Caco-2 (cell line): ENCODE measurements around the gene COL9A3. TPM values are rescaled to one million over a fixed set of nuclear protein-coding genes. Genes with fewer than 3 reads are reported as not detected.

ENCODE experiments used
- BruUV-seq: library from RNA; stranded (reverse); fragments of 400-500 nt; replicated peaks from 2 replicates; lab custom pipeline; 2021; lab: Mats Ljungman, UMichigan
- CTCF ChIA-PET: fragments of 300-600 bp; sonication (Branson Sonifier 250); formaldehyde crosslinking; loops from one replicate; lab custom pipeline; 2022; ENCODE audit warnings: antibody characterized with exemption; lab: Charles Lee
- POLR2A ChIA-PET: fragments of 300-600 bp; sonication (Branson Sonifier 250); formaldehyde crosslinking; loops from one replicate; lab custom pipeline; 2022; ENCODE audit warnings: antibody characterized with exemption; lab: Charles Lee
- DNase-seq, 2 experiments: peaks; one replicate each; pipeline versions ENCODE4 v3.0.0 to v3.0.0-alpha.2; 2020 to 2022
- H3K27me3 ChIP-seq: replicated peaks from 2 replicates; pipeline ENCODE4 v1.6.0; 2011; ENCODE audit warnings: low read length; ENCODE audit not compliant: control insufficient read depth, insufficient read depth
- H3K36me3 ChIP-seq: 2 replicates; pipeline ENCODE4 v1.5.1; 2011; ENCODE audit warnings: low read length; ENCODE audit not compliant: control insufficient read depth, insufficient read depth
- H3K4me1 ChIP-seq: fragments of 250-450 bp; sonication (Bioruptor Pico); 2 replicates; pipeline ENCODE4 v1.5.1; 2020; ENCODE audit warnings: mild to moderate bottlenecking
- H3K4me3 ChIP-seq: 2 replicates; pipeline ENCODE4 v1.5.1; 2011; ENCODE audit warnings: low read depth, mild to moderate bottlenecking, control low read depth, low read length
- H3K9me3 ChIP-seq: fragments of 250-450 bp; sonication (Bioruptor Pico); 2 replicates; pipeline ENCODE4 v1.5.1; 2020; ENCODE audit warnings: mild to moderate bottlenecking, moderate library complexity
- H3K27ac Mint-ChIP-seq: one replicate; pipeline ENCODE4 v1.8.0; 2022; ENCODE audit warnings: mixed read lengths; ENCODE audit not compliant: unreplicated experiment
- H3K27me3 Mint-ChIP-seq: one replicate; pipeline ENCODE4 v1.8.0; 2022; ENCODE audit warnings: mixed read lengths; ENCODE audit not compliant: insufficient read depth, unreplicated experiment
- H3K36me3 Mint-ChIP-seq: one replicate; pipeline ENCODE4 v1.8.0; 2022; ENCODE audit warnings: mild to moderate bottlenecking, mixed read lengths; ENCODE audit not compliant: insufficient read depth, unreplicated experiment
- H3K4me1 Mint-ChIP-seq: one replicate; pipeline ENCODE4 v1.8.0; 2022; ENCODE audit warnings: low read depth, mixed read lengths; ENCODE audit not compliant: unreplicated experiment
- H3K4me3 Mint-ChIP-seq: one replicate; pipeline ENCODE4 v1.8.0; 2022; ENCODE audit warnings: mild to moderate bottlenecking, moderate library complexity, mixed read lengths; ENCODE audit not compliant: unreplicated experiment
- H3K9me3 Mint-ChIP-seq: one replicate; pipeline ENCODE4 v1.8.0; 2022; ENCODE audit warnings: mixed read lengths; ENCODE audit not compliant: unreplicated experiment
- intact Hi-C: fragments of 100-400 bp; cut with micrococcal nuclease; formaldehyde crosslinking; loops from one replicate; pipeline ENCODE4 v1.10.0; 2022; ENCODE audit not compliant: unreplicated experiment
- total RNA-seq: library from RNA; stranded (reverse); gene quantifications from 2 replicates; pipeline ENCODE4 v1.2.3, GENCODE V29; 2022
- TF ChIP-seq, protein P1 (sequence below), 2 experiments: fragments of 200-600 bp in 1 of 2; IDR thresholded peaks; 1 replicate in 1 of 2; 2 replicates in 1 of 2; pipeline versions ENCODE4 v1.5.1 to v1.8.0; 2011 to 2022; ENCODE audit warnings: antibody characterized with exemption in 1 of 2, control low read depth in 1 of 2, inconsistent platforms in 1 of 2, low read depth in 1 of 2, low read length in 1 of 2, mild to moderate bottlenecking in 1 of 2, moderate library complexity in 1 of 2; ENCODE audit not compliant: insufficient read depth in 1 of 2, severe bottlenecking in 1 of 2, unreplicated experiment in 1 of 2

The COL9A3 gene
- total RNA-seq, 1 experiment from 2014 or later, result 6.4 TPM

DNA sequence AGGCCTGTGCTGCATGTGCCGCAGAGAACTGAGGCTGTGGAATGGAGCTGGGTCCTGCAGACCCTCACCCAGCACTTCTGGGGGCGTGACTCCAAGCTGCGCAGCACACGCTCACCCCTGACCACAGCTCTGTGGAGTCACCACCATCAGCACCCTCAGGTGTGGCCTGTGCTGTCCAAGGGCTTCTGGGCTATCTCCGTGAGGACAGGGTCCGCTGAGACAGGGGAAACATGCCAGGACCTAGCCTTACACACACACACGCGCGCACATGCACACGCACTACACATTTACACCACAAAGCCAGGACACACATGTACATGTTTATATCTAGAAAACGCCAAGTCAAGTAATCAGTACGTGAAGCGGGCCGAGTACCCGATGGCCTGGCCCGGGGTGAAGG is 71.6 kb downstream of the COL9A3 start:
- CTCF ChIA-PET, result interaction anchor here (0.6 to 1.6 kb wide), 3 partner anchors 10 to 357 kb away, joined by 3 to 9 read pairs (median 3); no protein-coding TSS in a partner anchor
- POLR2A ChIA-PET, result interaction anchor here (0.6 kb wide), 1 partner anchor 109 kb away, joined by 5 read pairs; no protein-coding TSS in a partner anchor
- H3K9me3 ChIP-seq, result no peaks in the 10 kb centered on the region
- BruUV-seq, result no TSS peak
- H3K4me3 ChIP-seq, result no peak overlapping the region
- H3K4me3 Mint-ChIP-seq, result no peak overlapping the region
- H3K36me3 ChIP-seq, result peaks cover 10% of the 10 kb centered on the region
- H3K9me3 Mint-ChIP-seq, result no peaks in the 10 kb centered on the region
- no peaks in the 10 kb centered on the region for H3K4me1 ChIP-seq
- no peak for DNase-seq
- H3K27ac Mint-ChIP-seq, result no peak overlapping the region
- H3K4me1 Mint-ChIP-seq, result no peaks in the 10 kb centered on the region
- no peaks in the 10 kb centered on the region for H3K27me3 Mint-ChIP-seq
- H3K36me3 Mint-ChIP-seq, result peaks cover 93% of the 10 kb centered on the region
- no peaks in the 10 kb centered on the region for H3K27me3 ChIP-seq
- intact Hi-C loops, result no loop called here
- TF ChIP-seq, protein P1, sequence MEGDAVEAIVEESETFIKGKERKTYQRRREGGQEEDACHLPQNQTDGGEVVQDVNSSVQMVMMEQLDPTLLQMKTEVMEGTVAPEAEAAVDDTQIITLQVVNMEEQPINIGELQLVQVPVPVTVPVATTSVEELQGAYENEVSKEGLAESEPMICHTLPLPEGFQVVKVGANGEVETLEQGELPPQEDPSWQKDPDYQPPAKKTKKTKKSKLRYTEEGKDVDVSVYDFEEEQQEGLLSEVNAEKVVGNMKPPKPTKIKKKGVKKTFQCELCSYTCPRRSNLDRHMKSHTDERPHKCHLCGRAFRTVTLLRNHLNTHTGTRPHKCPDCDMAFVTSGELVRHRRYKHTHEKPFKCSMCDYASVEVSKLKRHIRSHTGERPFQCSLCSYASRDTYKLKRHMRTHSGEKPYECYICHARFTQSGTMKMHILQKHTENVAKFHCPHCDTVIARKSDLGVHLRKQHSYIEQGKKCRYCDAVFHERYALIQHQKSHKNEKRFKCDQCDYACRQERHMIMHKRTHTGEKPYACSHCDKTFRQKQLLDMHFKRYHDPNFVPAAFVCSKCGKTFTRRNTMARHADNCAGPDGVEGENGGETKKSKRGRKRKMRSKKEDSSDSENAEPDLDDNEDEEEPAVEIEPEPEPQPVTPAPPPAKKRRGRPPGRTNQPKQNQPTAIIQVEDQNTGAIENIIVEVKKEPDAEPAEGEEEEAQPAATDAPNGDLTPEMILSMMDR (IDR thresholded peaks at IDR 0.05; ENCODE audit: insufficient read depth in 1 of 2, low read depth in 1 of 2, low read length in 1 of 2, severe bottlenecking in 1 of 2, unreplicated experiment in 1 of 2), result no peak

DNA sequence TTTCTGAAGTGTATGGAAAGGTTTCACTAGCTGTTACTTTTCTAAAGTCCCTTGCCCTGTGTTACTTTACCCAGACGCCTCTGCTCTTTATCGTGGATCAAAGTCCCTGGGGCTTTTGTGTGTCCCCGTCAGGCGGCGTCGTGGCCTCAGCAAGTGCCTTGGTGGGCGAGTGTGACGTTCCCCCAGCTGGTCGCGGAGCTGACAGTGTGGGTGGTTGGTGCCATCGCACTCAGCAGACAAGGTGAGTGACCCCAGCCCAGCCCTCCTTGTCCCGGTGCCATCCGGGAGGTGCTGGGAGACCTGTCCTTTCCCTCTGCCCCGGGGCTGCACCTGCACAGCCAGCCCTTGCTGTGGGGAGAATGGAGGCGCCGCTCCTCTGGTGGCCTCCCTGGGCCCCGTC is 72.1 kb downstream of the COL9A3 start:
- CTCF ChIA-PET, result no interaction called here
- intact Hi-C loops, result no loop called here
- no TSS peak for BruUV-seq
- H3K27ac Mint-ChIP-seq, result no peak overlapping the region
- DNase-seq, result no peak
- no peak overlapping the region for H3K4me3 ChIP-seq
- peaks cover 10% of the 10 kb centered on the region for H3K36me3 ChIP-seq
- H3K4me1 Mint-ChIP-seq, result no peaks in the 10 kb centered on the region
- POLR2A ChIA-PET, result interaction anchor here (0.6 kb wide), 1 partner anchor 12 kb away, joined by 3 read pairs; no protein-coding TSS in a partner anchor
- H3K9me3 ChIP-seq, result no peaks in the 10 kb centered on the region
- TF ChIP-seq, protein P1 (IDR thresholded peaks at IDR 0.05; ENCODE audit: insufficient read depth in 1 of 2, low read depth in 1 of 2, low read length in 1 of 2, severe bottlenecking in 1 of 2, unreplicated experiment in 1 of 2), result no peak
- no peaks in the 10 kb centered on the region for H3K9me3 Mint-ChIP-seq
- H3K36me3 Mint-ChIP-seq, result peaks cover 98% of the 10 kb centered on the region
- H3K4me1 ChIP-seq, result no peaks in the 10 kb centered on the region
- H3K27me3 ChIP-seq, result no peaks in the 10 kb centered on the region
- no peak overlapping the region for H3K4me3 Mint-ChIP-seq
- no peaks in the 10 kb centered on the region for H3K27me3 Mint-ChIP-seq

DNA sequence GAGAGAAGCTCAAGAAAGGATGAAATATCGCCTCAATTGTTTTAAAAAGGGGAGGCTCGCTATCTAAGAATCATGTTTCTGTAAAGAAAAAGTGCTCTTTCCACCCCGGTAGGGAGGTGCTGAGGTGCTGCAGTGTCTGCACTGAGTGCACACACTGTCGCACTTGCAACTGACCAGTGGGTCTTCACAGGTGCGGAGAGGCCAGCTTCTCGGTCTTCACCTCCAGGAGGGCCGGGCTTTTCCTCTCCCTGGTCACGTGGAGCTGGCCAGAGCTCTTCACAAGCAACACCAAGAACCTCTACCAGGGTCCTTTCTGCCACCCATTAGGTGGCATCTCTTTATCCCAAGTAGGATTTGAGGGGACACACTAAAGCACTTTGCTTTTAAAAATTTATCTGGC is 72.6 kb downstream of the COL9A3 start:
- H3K36me3 ChIP-seq, result peaks cover 12% of the 10 kb centered on the region
- no peak overlapping the region for H3K4me3 ChIP-seq
- H3K4me1 Mint-ChIP-seq, result no peaks in the 10 kb centered on the region
- ChIA-PET CTCF (interaction anchor here (0.6 kb wide), 2 partner anchors 95 to 119 kb away, joined by 3 to 5 read pairs; no protein-coding TSS in a partner anchor), POLR2A (interaction anchor here (0.6 kb wide), 1 partner anchor 12 kb away, joined by 3 read pairs; no protein-coding TSS in a partner anchor)
- no peak overlapping the region for H3K4me3 Mint-ChIP-seq
- peaks cover 100% of the 10 kb centered on the region for H3K36me3 Mint-ChIP-seq
- H3K27me3 Mint-ChIP-seq, result no peaks in the 10 kb centered on the region
- no peaks in the 10 kb centered on the region for H3K4me1 ChIP-seq
- H3K9me3 ChIP-seq, result no peaks in the 10 kb centered on the region
- no peak for DNase-seq
- BruUV-seq, result no TSS peak
- H3K9me3 Mint-ChIP-seq, result no peaks in the 10 kb centered on the region
- TF ChIP-seq, protein P1 (IDR thresholded peaks at IDR 0.05; ENCODE audit: insufficient read depth in 1 of 2, low read depth in 1 of 2, low read length in 1 of 2, severe bottlenecking in 1 of 2, unreplicated experiment in 1 of 2), result no peak
- no peaks in the 10 kb centered on the region for H3K27me3 ChIP-seq
- no peak overlapping the region for H3K27ac Mint-ChIP-seq
- intact Hi-C loops, result no loop called here
